ENCODE measurements around the gene NPLOC4.
A peak's percentile ranks its signal among the peaks of the same experiment; 100 is the strongest.

NPLOC4 gene

GRCh38 chr17:81636505-81637288 is at the start of gene NPLOC4, which contains the start of gene TSPAN10:
Gene NPLOC4, minus strand, starts transcription at chr17:81637112. Its CDS starts 182 bp downstream, at chr17:81636930.
Gene TSPAN10, plus strand, starts transcription at chr17:81637196. Its CDS starts 5,217 bp downstream, at chr17:81642413.
- Histone ChIP-seq H3K27ac (ENCODE audit: low read depth, low read length) (peak within 1 kb of the TSS; percentile 65), H3K4me3 (ENCODE audit: low read depth in 1 of 2, low read length in 2 of 2) (peak within 1 kb of the TSS; percentile 76 to 84), H3K9me3 (ENCODE audit: control insufficient read depth in 1 of 2, low read length in 2 of 2) (no peaks in the 10 kb centered on the region), H3K4me1 (ENCODE audit: control insufficient read depth in 1 of 2, insufficient read depth in 2 of 2, low read length in 2 of 2) (peaks cover 8 to 12% of the 10 kb centered on the region in 2 donors), H3K9ac (ENCODE audit: low read depth in 1 of 2, low read length in 2 of 2) (peak within 1 kb of the TSS; percentile 75 to 76), H3K27me3 (ENCODE audit: control insufficient read depth in 1 of 2, insufficient read depth in 2 of 2, low read length in 2 of 2) (no peaks in the 10 kb centered on the region), H3K36me3 (ENCODE audit: control insufficient read depth in 1 of 2, insufficient read depth in 2 of 2, low read length in 2 of 2) (no peaks in the 10 kb centered on the region)

- Histone ChIP-seq H3K4me1 (ENCODE audit: control insufficient read depth in 1 of 2, insufficient read depth in 2 of 2, low read length in 2 of 2) (peaks cover 14 to 23% of the 10 kb centered on the region in 2 donors), H3K9me3 (ENCODE audit: control insufficient read depth in 1 of 2, low read length in 2 of 2) (no peaks in the 10 kb centered on the region), H3K27me3 (ENCODE audit: control insufficient read depth in 1 of 2, insufficient read depth in 2 of 2, low read length in 2 of 2) (no peaks in the 10 kb centered on the region), H3K27ac (ENCODE audit: low read depth, low read length) (no peak overlapping the region), H3K9ac (ENCODE audit: low read depth in 1 of 2, low read length in 2 of 2) (no peak overlapping the region), H3K36me3 (ENCODE audit: control insufficient read depth in 1 of 2, insufficient read depth in 2 of 2, low read length in 2 of 2) (peaks cover 27 to 62% of the 10 kb centered on the region in 2 donors), H3K4me3 (ENCODE audit: low read depth in 1 of 2, low read length in 2 of 2) (no peak overlapping the region)
These were observed 49.7 kb upstream of the NPLOC4 start for GRCh38 chr17:81686614-81687013.

GRCh38 chr17:81685108-81685507 is 48.2 kb upstream of the NPLOC4 start:
- no peaks in the 10 kb centered on the region for H3K27me3 ChIP-seq (ENCODE audit: control insufficient read depth in 1 of 2, insufficient read depth in 2 of 2, low read length in 2 of 2)
- peak overlapping the region; percentile 92 for H3K4me3 ChIP-seq (ENCODE audit: low read depth in 1 of 2, low read length in 2 of 2)
- H3K27ac ChIP-seq (ENCODE audit: low read depth, low read length): no peak overlapping the region
- peak overlapping the region; percentile 84 to 88 for H3K9ac ChIP-seq (ENCODE audit: low read depth in 1 of 2, low read length in 2 of 2)
- peaks cover 25 to 50% of the 10 kb centered on the region in 2 donors for H3K36me3 ChIP-seq (ENCODE audit: control insufficient read depth in 1 of 2, insufficient read depth in 2 of 2, low read length in 2 of 2)
- H3K9me3 ChIP-seq (ENCODE audit: control insufficient read depth in 1 of 2, low read length in 2 of 2): no peaks in the 10 kb centered on the region
- H3K4me1 ChIP-seq (ENCODE audit: control insufficient read depth in 1 of 2, insufficient read depth in 2 of 2, low read length in 2 of 2): peaks cover 14 to 23% of the 10 kb centered on the region in 2 donors

GRCh38 chr17:81684442-81684911 is 47.6 kb upstream of the NPLOC4 start:
- Histone ChIP-seq H3K36me3 (ENCODE audit: control insufficient read depth in 1 of 2, insufficient read depth in 2 of 2, low read length in 2 of 2) (peaks cover 28 to 44% of the 10 kb centered on the region in 2 donors), H3K9me3 (ENCODE audit: control insufficient read depth in 1 of 2, low read length in 2 of 2) (no peaks in the 10 kb centered on the region), H3K4me3 (ENCODE audit: low read depth in 1 of 2, low read length in 2 of 2) (peak overlapping the region; percentile 92), H3K9ac (ENCODE audit: low read depth in 1 of 2, low read length in 2 of 2) (peak overlapping the region; percentile 84 to 88), H3K27ac (ENCODE audit: low read depth, low read length) (peak overlapping the region; percentile 35), H3K27me3 (ENCODE audit: control insufficient read depth in 1 of 2, insufficient read depth in 2 of 2, low read length in 2 of 2) (no peaks in the 10 kb centered on the region), H3K4me1 (ENCODE audit: control insufficient read depth in 1 of 2, insufficient read depth in 2 of 2, low read length in 2 of 2) (peaks cover 14 to 23% of the 10 kb centered on the region in 2 donors)

- peak within 1 kb of the TSS; percentile 85 to 88 for H3K9ac ChIP-seq (ENCODE audit: low read depth in 1 of 2, low read length in 2 of 2)
- H3K27ac ChIP-seq (ENCODE audit: low read depth, low read length): peak within 1 kb of the TSS; percentile 35
- H3K4me1 ChIP-seq (ENCODE audit: control insufficient read depth in 1 of 2, insufficient read depth in 2 of 2, low read length in 2 of 2): peaks cover 14 to 23% of the 10 kb centered on the region in 2 donors
- H3K27me3 ChIP-seq (ENCODE audit: control insufficient read depth in 1 of 2, insufficient read depth in 2 of 2, low read length in 2 of 2): no peaks in the 10 kb centered on the region
- peaks cover 27 to 37% of the 10 kb centered on the region in 2 donors for H3K36me3 ChIP-seq (ENCODE audit: control insufficient read depth in 1 of 2, insufficient read depth in 2 of 2, low read length in 2 of 2)
- H3K4me3 ChIP-seq (ENCODE audit: low read depth in 1 of 2, low read length in 2 of 2): peak within 1 kb of the TSS; percentile 92
- H3K9me3 ChIP-seq (ENCODE audit: control insufficient read depth in 1 of 2, low read length in 2 of 2): no peaks in the 10 kb centered on the region
These were observed 46.9 kb upstream of the NPLOC4 start, which contains the start of the genes ARL16 and HGS for GRCh38 chr17:81683584-81684441. Gene ARL16, minus strand, starts transcription at chr17:81683797. Its CDS starts 44 bp downstream, at chr17:81683753. Gene HGS, plus strand, starts transcription at chr17:81684011. Its CDS starts 56 bp downstream, at chr17:81684067.

- no peaks in the 10 kb centered on the region for H3K9me3 ChIP-seq (ENCODE audit: control insufficient read depth in 1 of 2, low read length in 2 of 2)
- no peaks in the 10 kb centered on the region for H3K27me3 ChIP-seq (ENCODE audit: control insufficient read depth in 1 of 2, insufficient read depth in 2 of 2, low read length in 2 of 2)
- H3K27ac ChIP-seq (ENCODE audit: low read depth, low read length): peak overlapping the region; percentile 32
- peak overlapping the region; percentile 89 to 92 for H3K4me3 ChIP-seq (ENCODE audit: low read depth in 1 of 2, low read length in 2 of 2)
- peaks cover 14 to 23% of the 10 kb centered on the region in 2 donors for H3K4me1 ChIP-seq (ENCODE audit: control insufficient read depth in 1 of 2, insufficient read depth in 2 of 2, low read length in 2 of 2)
- H3K9ac ChIP-seq (ENCODE audit: low read depth in 1 of 2, low read length in 2 of 2): peak overlapping the region; percentile 83 to 85
- peaks cover 23 to 31% of the 10 kb centered on the region in 2 donors for H3K36me3 ChIP-seq (ENCODE audit: control insufficient read depth in 1 of 2, insufficient read depth in 2 of 2, low read length in 2 of 2)
These were observed 46.3 kb upstream of the NPLOC4 start for GRCh38 chr17:81683208-81683583.

- Histone ChIP-seq H3K27me3 (ENCODE audit: control insufficient read depth in 1 of 2, insufficient read depth in 2 of 2, low read length in 2 of 2) (no peaks in the 10 kb centered on the region), H3K4me3 (ENCODE audit: low read depth in 1 of 2, low read length in 2 of 2) (peak overlapping the region; percentile 89 to 92), H3K4me1 (ENCODE audit: control insufficient read depth in 1 of 2, insufficient read depth in 2 of 2, low read length in 2 of 2) (peaks cover 14 to 23% of the 10 kb centered on the region in 2 donors), H3K9ac (ENCODE audit: low read depth in 1 of 2, low read length in 2 of 2) (peak overlapping the region; percentile 83 to 85), H3K9me3 (ENCODE audit: control insufficient read depth in 1 of 2, low read length in 2 of 2) (no peaks in the 10 kb centered on the region), H3K27ac (ENCODE audit: low read depth, low read length) (no peak overlapping the region), H3K36me3 (ENCODE audit: control insufficient read depth in 1 of 2, insufficient read depth in 2 of 2, low read length in 2 of 2) (peaks cover 23 to 26% of the 10 kb centered on the region in 2 donors)
These were observed 45.8 kb upstream of the NPLOC4 start for GRCh38 chr17:81682565-81683207.

- H3K9ac ChIP-seq (ENCODE audit: low read depth in 1 of 2, low read length in 2 of 2): no peak overlapping the region
- H3K36me3 ChIP-seq (ENCODE audit: control insufficient read depth in 1 of 2, insufficient read depth in 2 of 2, low read length in 2 of 2): peaks cover 14 to 16% of the 10 kb centered on the region in 2 donors
- H3K4me1 ChIP-seq (ENCODE audit: control insufficient read depth in 1 of 2, insufficient read depth in 2 of 2, low read length in 2 of 2): peaks cover 14 to 23% of the 10 kb centered on the region in 2 donors
- H3K4me3 ChIP-seq (ENCODE audit: low read depth in 1 of 2, low read length in 2 of 2): no peak overlapping the region
- H3K27me3 ChIP-seq (ENCODE audit: control insufficient read depth in 1 of 2, insufficient read depth in 2 of 2, low read length in 2 of 2): no peaks in the 10 kb centered on the region
- no peak overlapping the region for H3K27ac ChIP-seq (ENCODE audit: low read depth, low read length)
- no peaks in the 10 kb centered on the region for H3K9me3 ChIP-seq (ENCODE audit: control insufficient read depth in 1 of 2, low read length in 2 of 2)
These were observed 44.8 kb upstream of the NPLOC4 start for GRCh38 chr17:81681672-81682071.

GRCh38 chr17:81680150-81680549 is 43.2 kb upstream of the NPLOC4 start:
- Histone ChIP-seq H3K9me3 (ENCODE audit: control insufficient read depth in 1 of 2, low read length in 2 of 2) (no peaks in the 10 kb centered on the region), H3K36me3 (ENCODE audit: control insufficient read depth in 1 of 2, insufficient read depth in 2 of 2, low read length in 2 of 2) (peaks cover 3 to 4% of the 10 kb centered on the region in 2 donors), H3K9ac (ENCODE audit: low read depth in 1 of 2, low read length in 2 of 2) (no peak overlapping the region), H3K27me3 (ENCODE audit: control insufficient read depth in 1 of 2, insufficient read depth in 2 of 2, low read length in 2 of 2) (no peaks in the 10 kb centered on the region), H3K4me1 (ENCODE audit: control insufficient read depth in 1 of 2, insufficient read depth in 2 of 2, low read length in 2 of 2) (peaks cover 8 to 18% of the 10 kb centered on the region in 2 donors), H3K4me3 (ENCODE audit: low read depth in 1 of 2, low read length in 2 of 2) (no peak overlapping the region), H3K27ac (ENCODE audit: low read depth, low read length) (no peak overlapping the region)
